ENCODE measurements around the gene PHKA2.

The PHKA2 gene

DNA sequence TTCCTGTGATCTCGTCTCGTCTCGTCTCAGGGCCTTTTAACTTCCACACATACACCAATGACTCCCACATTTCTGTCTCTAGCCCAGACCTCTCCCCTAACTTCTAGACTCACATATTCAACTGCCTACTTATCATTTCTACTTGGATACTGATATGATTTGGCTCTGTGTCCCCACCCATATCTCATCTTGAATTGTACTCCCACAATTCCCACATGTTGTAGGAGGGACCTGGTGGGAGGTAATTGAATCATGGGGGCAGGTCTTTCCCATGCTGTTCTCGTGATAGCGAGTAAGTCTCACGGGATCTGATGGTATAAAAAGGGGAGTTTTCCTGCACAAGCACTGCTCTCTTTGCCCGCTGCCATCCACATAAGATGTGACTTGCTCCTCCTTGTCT, 8.9 kb downstream of the PHKA2 start:
- DNase-seq (ENCODE audit: low read depth) = no peak

DNA sequence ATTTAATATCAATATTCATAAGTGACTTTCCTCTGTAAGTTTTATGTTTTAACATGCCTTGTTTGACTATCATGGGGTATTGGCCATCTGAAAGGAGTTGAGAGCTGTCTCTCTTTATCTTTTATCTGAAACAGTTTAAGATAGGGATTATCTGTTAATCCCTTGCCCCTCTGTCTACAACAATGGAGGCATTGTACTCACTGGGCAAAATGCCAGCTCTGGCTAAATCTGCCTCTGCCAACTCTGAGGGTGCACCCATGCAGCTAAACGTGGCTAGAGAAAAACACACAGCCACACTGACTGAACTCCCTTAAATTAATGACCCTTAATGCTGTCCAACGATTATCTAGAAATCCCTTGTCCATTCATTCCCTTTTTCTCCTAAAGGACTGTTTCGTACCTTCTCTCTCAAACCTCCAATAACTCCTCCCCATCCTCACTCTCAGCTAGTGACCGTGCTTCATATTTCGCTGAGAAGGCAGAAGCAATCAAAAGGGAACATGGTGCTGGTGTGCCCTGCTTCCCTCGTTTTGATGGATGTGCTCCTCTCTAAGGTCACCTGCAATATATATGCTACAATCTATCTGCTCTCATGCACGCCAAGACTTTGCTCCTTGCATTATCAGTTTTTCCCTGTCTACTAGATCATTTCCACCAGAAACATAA, 10.3 kb downstream of the PHKA2 start:
- DNase-seq (ENCODE audit: low read depth) = no peak

DNA sequence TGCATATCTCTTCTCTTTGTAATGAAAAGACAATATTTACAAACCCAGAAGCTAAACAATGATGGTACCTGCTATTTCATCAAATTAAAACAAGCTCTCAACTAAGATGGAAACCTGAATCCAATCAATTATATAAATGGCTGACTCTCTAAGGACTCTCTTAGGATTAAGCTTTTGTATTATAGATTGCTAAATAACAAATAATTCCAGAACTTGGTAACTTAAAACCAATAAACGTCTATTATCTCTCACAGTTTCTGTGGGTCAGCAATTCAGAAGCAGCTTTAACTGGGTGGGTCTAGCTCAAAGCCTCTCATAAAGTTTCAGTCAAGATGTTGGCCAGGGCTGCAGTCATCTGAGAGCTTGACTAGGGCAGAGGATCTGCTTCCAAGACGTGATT, 12.4 kb downstream of the PHKA2 start:
- DNase-seq (ENCODE audit: low read depth) = no peak

DNA sequence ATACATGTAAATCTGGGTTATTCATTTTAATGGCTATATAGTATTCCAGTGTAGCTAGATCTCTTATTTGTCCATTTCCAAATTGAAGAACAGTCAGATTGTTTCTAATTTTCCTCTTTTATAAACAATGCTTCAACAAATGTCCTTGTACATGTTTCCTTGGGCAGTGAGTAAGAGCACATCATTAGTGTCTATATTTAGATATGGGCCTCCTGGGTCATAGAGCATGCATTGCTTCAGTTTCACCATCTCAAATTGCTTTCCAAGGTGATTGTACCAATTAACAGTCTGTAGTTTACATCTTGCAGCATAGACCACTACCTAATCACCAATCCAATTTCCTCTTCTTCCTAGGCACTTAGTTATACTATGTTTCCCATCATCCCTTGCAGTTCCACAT, 13.4 kb downstream of the PHKA2 start:
- no peak for DNase-seq (ENCODE audit: low read depth)

DNA sequence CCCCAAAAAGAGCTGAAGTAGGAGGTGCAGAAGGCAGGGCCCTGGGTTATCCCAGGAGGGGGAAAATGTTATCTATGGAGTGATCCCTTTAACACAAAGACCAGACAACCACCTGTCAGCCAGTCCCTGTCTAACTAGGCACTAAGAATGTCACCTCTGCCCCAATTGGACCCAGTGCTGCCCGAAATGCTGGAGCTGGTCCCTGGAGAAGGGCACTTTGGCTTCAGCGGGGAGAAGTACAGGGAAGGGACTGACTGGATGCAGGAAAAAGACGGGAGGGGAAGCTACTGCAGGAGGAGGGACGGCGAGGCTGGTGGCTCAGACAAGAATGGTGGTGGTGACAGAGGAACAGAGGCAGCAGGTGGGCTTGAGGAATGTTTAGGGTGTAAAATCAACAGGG, 17.3 kb downstream of the PHKA2 start:
- DNase-seq (ENCODE audit: low read depth) = no peak

DNA sequence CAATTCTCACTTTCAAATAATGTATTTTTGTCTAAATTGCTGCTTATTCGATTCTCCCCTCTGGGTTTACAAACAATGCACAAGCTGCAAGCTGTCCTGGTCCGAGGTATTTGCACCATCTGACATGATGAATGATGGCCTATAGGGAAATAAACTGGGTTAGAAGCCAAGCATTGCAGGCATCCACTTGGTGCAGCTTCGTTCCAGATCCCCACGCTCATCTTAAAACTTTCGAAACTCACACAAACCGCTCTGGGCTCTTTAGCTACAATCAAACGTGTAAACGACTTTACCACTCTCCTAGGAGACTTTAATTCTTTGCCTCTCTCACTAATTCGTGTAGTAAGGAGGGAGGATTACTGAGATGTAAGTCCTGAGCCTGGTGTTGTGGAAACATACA, 19.0 kb downstream of the PHKA2 start:
- no peak for DNase-seq (ENCODE audit: low read depth)

DNA sequence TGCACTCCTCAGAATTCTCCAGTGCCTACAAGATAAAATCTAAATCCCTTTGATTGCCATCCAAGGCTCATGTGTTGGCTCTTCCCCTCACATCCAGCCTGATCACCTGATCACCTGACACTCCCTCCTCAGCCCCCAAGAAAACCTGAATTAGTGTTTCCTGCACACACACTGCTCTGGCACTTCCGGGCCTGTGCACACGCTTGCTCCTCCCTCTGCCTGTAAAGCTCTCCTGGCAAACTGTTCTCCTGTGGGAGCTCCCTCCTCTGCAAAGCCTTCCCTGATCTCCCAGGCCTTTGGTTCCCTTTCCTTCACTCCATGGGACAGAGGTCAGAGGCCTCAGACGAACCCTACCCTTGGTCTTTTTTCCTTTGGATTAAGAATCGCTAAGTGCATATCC, 19.9 kb downstream of the PHKA2 start:
- DNase-seq (ENCODE audit: low read depth) = no peak

DNA sequence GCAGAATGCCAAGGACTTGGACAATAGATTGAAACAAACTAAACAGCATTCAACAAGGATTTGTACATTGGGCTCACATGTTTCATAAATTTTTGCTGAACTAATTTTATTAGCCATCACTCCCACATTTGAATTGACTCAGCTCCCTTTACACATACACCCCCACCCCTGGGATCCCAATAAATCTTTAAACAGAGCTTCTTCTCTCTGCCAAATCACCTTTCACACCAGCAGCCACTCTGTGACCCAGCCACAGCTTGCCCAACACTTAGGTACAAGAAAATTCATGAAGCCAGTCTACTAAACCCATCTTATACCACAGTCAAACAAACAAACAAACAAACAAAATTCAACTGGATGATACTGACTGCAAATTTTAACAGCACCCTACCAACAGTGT, 21.6 kb downstream of the PHKA2 start:
- DNase-seq (ENCODE audit: low read depth) = no peak

DNA sequence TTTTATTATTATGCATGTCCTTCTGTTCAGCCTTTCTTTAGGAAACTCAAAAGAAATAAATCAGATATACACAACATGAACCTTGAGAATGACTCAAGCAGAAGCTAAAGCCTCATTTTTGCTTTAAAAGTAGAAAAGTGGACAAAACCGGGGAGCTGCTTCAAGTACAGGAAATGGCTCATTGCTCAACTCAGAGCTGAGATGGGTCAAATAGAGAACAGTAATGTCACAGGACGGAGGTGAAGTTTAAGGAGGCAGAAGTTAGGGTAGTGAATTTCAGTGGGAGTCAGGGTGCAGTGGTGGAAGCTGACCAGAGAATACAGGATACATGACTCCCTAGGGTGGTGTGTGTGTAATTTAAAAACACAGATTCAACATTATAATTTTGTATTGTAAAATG, 22.2 kb downstream of the PHKA2 start:
- DNase-seq (ENCODE audit: low read depth) = peak; percentile 10

DNA sequence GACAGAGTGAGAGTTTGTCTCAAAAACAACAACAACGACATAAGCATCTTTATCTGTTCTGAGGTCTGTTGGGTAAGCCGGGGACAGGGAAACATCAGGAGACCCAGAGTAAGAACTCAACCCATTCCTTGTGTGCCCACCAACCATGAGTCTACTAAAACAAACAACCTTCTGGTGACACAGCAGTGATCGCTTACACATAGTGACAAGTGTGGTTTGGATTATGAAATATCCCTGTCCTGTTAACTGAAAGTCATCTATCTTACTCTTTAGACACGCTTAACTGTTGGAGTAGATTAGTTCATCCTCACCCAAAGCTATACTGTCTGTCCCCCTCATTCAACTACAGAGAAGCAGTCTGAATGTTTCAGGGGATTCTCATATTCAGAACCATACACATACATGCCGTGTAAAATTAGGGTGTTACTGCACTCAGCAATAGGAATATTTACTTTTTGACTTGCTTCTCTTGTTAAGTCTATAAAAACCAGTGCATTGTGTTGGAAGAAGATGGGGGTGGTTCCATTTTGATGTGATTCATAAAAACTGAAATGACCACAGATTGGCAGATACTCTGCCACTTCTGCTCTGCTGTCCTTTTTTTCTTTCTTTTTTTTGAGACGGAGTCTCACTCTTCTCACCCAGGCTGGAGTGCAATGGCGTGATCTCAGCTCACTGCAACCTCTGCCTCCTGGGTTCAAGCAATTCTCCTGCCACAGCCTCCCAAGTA, 27.4 kb downstream of the PHKA2 start:
- DNase-seq (ENCODE audit: low read depth) = no peak

DNA sequence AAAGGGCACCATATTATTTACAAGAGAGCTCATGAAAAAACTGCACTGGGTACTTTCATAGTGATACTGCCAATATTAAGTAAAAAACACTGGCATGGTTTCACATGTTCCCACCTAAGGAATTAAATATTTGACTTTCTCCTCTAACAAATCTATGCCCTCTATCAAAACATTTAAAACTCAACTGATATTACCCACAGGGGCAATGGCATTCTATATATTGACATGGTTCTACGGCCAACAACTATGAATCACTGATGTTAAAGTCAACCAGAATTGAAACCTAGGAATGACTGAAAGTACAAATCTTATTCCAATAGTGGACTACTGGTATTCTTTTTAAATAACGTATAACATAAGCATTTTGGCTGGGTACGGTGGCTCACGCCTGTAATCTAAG, 28.2 kb downstream of the PHKA2 start:
- DNase-seq (ENCODE audit: low read depth) = no peak

DNA sequence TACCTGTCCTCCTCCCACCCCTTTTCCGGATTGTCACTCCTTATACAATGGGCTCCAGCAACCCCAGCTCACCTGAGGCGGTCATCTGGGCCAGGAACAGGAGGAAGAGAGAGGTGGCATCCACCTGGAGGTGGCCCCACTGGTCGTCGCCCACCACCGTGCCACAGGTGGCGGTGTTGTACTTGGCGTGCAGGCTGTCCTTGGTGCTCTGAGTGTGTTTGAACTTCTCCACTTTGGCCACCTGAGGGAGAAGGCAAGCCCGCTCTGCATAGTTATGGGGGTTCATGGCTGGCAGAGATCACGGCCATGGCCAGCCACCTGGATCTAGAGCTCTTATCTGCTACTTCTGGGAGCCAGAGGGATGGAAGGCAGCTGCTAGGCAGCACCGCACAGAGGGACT, 32.9 kb downstream of the PHKA2 start:
- no peak for DNase-seq (ENCODE audit: low read depth)

DNA sequence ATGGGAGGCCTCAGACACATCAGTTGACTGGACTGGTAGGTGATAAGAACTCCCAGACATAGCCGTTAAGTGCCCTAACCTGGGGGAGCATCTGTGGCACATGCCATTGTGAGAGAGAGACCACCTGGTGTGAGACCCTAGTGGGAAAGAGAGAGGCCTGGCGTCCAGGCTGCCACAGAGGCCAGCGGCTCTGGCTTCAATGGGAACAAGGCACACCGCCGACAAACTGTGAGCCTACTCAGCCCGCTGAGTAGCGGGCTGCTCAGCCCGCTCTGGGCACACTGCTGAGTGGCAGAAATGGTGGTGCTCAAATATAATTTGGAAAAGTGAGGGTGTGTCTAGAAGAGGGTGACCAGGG, 34.0 kb downstream of the PHKA2 start:
- no peak for DNase-seq (ENCODE audit: low read depth)

DNA sequence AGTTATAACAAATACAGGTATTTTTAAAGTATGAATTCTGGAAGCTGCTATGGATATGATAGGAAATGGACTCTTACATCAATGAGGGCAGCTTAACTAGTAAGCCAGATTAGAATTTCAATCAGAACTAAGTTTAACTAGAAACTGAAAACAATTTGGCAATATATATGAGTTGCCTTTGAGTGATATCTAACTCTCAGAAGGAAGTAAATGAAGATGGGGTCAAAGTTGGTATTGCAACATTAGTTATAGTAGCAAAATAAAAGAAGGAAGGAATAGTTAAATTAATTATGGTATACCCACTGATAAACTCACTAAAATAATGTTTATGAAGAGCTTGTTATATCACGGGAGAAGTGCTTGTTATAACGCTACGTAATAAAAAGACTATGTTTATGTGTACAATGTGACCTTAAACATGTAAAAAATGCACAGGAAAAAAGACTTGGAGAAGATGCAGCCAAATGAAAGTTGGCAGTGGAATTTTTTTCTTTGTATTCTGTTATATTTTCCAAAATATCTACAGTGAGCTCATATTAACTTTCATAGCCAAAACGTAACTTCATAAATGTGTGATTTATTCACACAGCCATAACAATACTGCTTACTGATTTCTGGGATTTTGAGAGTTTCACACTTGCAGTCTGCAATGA, 34.5 kb downstream of the PHKA2 start:
- no peak for DNase-seq (ENCODE audit: low read depth)

DNA sequence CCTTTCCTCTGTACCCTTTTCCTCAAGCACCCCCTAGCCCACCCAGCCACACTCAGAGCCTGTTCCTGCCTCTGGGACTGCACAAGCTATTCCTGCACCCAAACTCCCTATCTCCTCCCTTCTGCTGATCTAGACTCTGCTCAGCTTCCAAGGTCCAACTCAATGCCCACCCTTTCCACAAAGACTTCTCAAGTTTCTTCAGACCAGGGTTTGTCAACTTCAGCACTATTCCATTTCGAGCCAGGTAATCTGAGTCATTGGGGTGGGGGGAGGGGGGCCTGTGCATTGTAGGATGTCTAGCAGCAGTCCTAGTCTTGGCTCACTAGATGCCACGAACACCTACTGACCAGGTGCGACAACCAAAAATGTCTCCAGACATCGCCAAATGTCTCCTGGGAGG, 37.3 kb downstream of the PHKA2 start:
- no peak for DNase-seq (ENCODE audit: low read depth)

DNA sequence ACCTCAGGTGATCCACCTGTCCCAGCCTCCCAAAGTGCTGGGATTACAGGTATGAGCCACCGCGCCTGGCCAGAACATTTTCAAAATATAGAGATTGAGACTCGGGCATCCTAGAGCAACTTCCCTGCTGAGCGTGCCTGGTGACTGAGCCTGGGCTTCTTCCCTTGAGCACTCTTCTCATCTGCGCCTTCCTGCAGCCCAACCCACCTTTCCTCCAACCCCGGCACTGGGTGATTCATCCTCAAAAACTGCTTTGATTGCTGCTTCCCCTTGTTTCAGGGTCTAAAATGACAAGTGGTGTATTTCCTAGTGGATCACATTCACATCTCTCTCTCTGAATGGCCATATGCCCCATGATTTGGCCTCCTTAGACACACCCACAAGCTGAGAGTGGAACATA, 37.8 kb downstream of the PHKA2 start:
- DNase-seq (ENCODE audit: low read depth) = no peak

DNA sequence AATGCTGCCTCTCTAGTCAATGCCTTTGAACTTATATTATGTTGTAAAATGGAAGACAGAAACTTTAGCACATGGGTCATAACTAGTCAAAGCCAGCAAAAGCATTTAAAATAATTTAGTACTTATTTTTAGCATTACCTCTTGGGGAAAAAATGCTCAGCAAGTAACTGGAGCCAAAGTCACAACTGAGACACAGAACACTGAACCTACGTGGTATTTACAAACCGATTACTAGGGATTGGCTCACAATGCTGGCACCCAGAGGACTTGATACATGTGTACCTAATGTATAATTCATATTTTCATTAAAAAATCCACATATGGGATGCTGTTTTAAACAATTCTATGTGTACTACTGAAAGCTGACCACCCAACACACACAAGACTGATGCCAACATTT, 38.4 kb downstream of the PHKA2 start:
- DNase-seq (ENCODE audit: low read depth) = no peak

DNA sequence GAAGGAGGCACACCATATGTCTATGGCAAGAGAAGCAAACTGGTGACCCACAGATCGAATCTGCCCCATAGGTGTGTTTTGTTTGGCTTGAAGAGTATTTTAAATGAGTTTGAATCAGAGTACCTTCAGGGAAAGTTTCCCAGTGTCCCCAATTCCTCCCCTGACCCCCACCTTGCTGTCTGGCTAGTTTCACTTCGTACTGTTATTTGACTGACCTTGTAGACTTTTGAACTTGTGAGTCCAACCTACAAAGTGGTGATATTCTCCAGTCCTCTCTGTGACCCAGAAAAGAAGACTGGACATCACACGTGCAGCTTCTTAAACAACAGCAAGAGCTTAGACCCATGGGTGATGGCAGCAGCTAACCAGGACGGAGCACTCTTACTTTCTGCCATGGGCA, 39.4 kb downstream of the PHKA2 start:
- no peak for DNase-seq (ENCODE audit: low read depth)

DNA sequence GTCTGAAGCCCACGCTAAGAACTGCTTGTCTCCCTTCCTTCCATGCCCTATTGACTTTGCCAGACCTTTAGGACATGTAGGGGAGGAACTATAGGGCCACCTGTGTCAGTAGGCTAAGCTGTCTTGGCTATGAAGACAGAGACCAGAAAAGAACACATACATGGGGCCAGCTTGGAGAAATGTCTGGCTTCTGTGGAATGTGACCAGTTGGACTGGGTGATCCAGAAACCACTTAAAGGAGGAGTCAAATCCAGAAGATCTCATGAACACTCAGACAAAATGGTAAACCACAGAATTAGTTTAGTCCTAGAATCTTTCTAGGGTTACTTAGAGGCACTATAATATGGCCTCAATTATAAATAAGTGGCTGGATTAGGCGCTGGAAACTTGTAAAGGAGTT, 42.0 kb downstream of the PHKA2 start:
- no peak for DNase-seq (ENCODE audit: low read depth)

DNA sequence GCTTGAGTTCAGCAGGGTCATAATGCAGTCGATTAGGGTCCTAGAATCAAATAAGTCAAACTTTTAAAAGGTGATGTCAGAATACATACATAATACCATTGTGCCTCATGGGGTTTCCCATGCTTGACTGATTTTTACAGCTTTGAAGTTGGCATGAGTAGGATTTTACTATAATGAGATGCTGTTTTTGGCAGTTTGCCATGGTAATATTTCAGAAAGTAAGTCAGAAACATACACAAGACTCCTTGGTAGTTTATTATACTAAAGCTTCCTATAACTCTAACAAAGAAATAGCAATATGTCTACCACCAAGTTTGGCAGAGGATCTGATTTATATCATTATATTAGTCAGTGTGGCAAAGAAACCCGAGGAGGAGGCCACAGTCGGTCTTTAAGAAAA, 45.2 kb downstream of the PHKA2 start:
- no peak for DNase-seq (ENCODE audit: low read depth)

DNA sequence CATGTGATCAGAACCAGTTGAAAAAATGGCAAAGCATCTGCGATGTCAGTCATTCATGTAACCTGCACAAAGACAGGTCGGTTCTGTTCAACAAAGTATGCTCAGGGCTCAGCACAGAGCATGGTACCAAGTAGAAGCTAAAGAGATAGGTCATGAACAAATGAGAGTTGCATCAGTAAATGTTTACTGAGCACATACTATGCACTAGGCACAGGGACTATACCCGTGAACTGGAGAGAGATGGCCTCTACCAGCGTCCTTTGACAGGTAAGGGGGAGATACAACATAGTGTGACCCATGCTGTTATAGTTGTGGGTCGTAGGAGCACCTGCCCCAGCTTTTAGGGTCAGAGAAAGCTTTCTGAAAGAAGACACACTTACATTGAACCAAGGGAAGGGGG, 46.7 kb downstream of the PHKA2 start:
- DNase-seq (ENCODE audit: low read depth) = no peak

DNA sequence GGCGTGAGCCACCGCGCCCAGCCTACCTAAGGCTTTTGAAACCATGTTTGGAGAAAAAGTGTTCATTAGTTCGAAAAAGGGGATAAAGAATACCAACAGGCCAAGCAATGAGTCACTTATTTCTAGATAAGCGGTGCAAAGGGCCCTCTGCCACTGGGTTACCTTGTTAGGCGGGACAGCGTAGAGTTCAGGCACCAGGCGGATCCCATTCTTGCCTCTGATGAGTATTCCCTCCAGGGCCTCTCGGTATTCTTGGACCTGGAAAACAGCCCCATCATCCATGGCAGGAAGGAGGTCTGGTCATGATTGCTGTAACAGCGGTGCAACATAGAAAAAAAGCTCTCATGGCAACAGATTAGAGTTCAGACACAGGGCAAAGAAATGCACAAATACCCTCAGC, 48.0 kb downstream of the PHKA2 start:
- DNase-seq (ENCODE audit: low read depth) = no peak

DNA sequence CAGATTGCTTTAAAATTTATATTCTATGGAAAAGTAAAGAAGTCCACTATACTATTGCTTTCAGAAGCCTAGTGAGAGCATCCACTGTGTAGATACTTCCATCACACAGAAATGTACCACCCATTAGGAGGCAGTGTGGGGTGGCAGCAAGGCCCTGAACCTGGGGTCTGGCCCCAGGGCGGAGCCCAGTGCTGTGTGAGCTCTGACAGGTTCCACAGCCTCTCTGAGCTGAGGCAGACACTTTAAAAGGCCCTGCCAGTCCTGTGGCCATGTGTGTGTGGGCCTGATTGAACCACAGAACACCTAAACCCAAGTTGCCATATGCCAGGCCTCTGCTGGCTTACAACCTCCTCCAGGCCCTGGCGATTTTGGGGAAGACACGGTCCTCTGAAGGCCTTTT, 49.2 kb downstream of the PHKA2 start:
- DNase-seq (ENCODE audit: low read depth) = no peak

DNA sequence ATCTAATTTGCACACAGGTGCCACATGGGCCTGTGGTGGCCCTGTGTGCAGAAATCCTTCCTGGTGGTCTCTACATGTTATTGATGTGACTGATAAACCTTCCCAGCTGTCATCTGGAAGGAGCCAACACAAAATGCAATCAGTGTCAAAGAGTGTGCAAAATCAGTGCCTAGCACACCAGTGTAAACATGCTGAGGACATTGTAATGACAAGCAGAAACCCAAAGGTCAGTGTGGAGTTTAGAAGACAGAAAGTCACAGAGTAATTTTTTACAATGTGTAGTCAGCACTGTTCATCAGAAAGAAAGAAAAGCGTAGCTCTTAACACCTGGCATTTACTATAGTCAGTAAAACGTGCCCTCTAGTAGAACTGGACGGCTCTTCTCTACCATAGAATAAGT, 50.3 kb downstream of the PHKA2 start:
- no peak for DNase-seq (ENCODE audit: low read depth)

Measured in GM04504 (cell line).